ENCODE measurements around the gene ANKS3. TPM values are rescaled to one million over a fixed set of nuclear protein-coding genes. Genes with fewer than 3 reads are reported as not detected.

Gene ANKS3
- total and polyA plus RNA-seq, 9 donors = 6.7 to 37.4 (median 29.6) TPM

GRCh38 chr16:4694642-4695451 lies 39.2 kb downstream of the ANKS3 start:
- 35 to 43% (median 40%) methylated on average over 13 to 26 of the region's 26 CpGs for WGBS, 3 donors
- peaks cover 5% of the 10 kb centered on the region for H3K4me1 ChIP-seq (ENCODE audit: insufficient read depth)
- peak overlapping the region; percentile 51 for H3K4me3 ChIP-seq
- DNase-seq = peak; percentile 35 to 62 (median 50)
- TF ChIP-seq CTCF (IDR thresholded peaks at IDR 0.05) (no peak), POLR2A (IDR thresholded peaks at IDR 0.05) (no peak), EP300 (IDR thresholded peaks at IDR 0.05) (no peak)
- H3K9me3 ChIP-seq = no peaks in the 10 kb centered on the region
- intact Hi-C loops (cut with DNase I) = loop anchor here in 1 of 4 donors (5.0 kb wide), 1 partner anchor 37 kb away; the partner anchor contains the start of genes ANKS3 and DNAAF8
- peak overlapping the region in 1 of 2 donors; percentile 28 for H3K27ac ChIP-seq
- H3K27me3 ChIP-seq = no peaks in the 10 kb centered on the region
- H3K36me3 ChIP-seq = no peaks in the 10 kb centered on the region

GRCh38 chr16:4693956-4694641 lies 40.0 kb downstream of the ANKS3 start:
- Histone ChIP-seq H3K27ac (peak overlapping the region; percentile 40 to 60), H3K27me3 (no peaks in the 10 kb centered on the region), H3K36me3 (no peaks in the 10 kb centered on the region), H3K9me3 (no peaks in the 10 kb centered on the region), H3K4me3 (peak overlapping the region; percentile 51), H3K4me1 (ENCODE audit: insufficient read depth) (peaks cover 5% of the 10 kb centered on the region)
- 1 to 3% (median 3%) methylated on average over 22 to 54 of the region's 54 CpGs for WGBS, 3 donors
- peak; percentile 61 to 75 (median 66) for DNase-seq
- no peak for TF ChIP-seq POLR2A (IDR thresholded peaks at IDR 0.05)
- TF ChIP-seq EP300 (IDR thresholded peaks at IDR 0.05) = no peak
- TF ChIP-seq CTCF (IDR thresholded peaks at IDR 0.05) = no peak
- intact Hi-C loops (cut with DNase I) = loop anchor here in 1 of 4 donors (5.0 kb wide), 1 partner anchor 38 kb away; the partner anchor contains the start of genes ANKS3 and DNAAF8

GRCh38 chr16:4693296-4693955 lies 40.6 kb downstream of the ANKS3 start, which contains the start of gene NUDT16L1:
Gene NUDT16L1, plus strand, starts transcription at chr16:4693562. Its CDS starts 165 bp downstream, at chr16:4693727.
- Histone ChIP-seq H3K27me3 (no peaks in the 10 kb centered on the region), H3K9me3 (no peaks in the 10 kb centered on the region), H3K36me3 (no peaks in the 10 kb centered on the region), H3K27ac (peak within 1 kb of the TSS; percentile 40 to 60), H3K4me3 (peak within 1 kb of the TSS; percentile 51), H3K4me1 (ENCODE audit: insufficient read depth) (peaks cover 5% of the 10 kb centered on the region)
- intact Hi-C loops (cut with DNase I) = loop anchor here in 1 of 4 donors (5.0 kb wide), 1 partner anchor 39 kb away; the partner anchor contains the start of genes ANKS3 and DNAAF8
- 0 to 1% (median 0%) methylated on average over 25 to 91 of the region's 91 CpGs for WGBS, 3 donors
- peak; percentile 94 to 98 (median 96) for DNase-seq
- TF ChIP-seq CTCF (IDR thresholded peaks at IDR 0.05) (peak in 2 of 3 donors; percentile 54 to 66), EP300 (IDR thresholded peaks at IDR 0.05) (no peak), POLR2A (IDR thresholded peaks at IDR 0.05) (peak; percentile 37)
